Fibroblast of skin of right quadriceps (primary cell): ENCODE data around the gene CCDC148.
"Not testable (repeated sequence)": the region's sequence is repeated elsewhere in the genome, so short reads cannot be mapped to it uniquely, and the experiment has no call there.

ENCODE experiments used
- DNase-seq: peaks from one replicate; pipeline ENCODE4 v3.0.0-alpha.2; 2013

CCDC148 gene

GRCh38 chr2:158276619-158277471 lies 179.7 kb downstream of the CCDC148 start:
- DNase-seq, result no peak

- DNase-seq, result no peak
Observed at GRCh38 chr2:158273791-158274190, 182.8 kb downstream of the CCDC148 start.

- DNase-seq, result no peak
Observed at GRCh38 chr2:158270536-158270935, 186.0 kb downstream of the CCDC148 start.

- no peak for DNase-seq
Observed at GRCh38 chr2:158269143-158269542, 187.4 kb downstream of the CCDC148 start.

- no peak for DNase-seq
Observed at GRCh38 chr2:158266111-158266510, 190.4 kb downstream of the CCDC148 start.

- no peak for DNase-seq
Observed at GRCh38 chr2:158255257-158255656, 201.3 kb downstream of the CCDC148 start.

GRCh38 chr2:158253170-158253569 lies 203.4 kb downstream of the CCDC148 start:
- DNase-seq, result no peak

- DNase-seq, result no peak
Observed at GRCh38 chr2:158251356-158251755, 205.2 kb downstream of the CCDC148 start.

- no peak for DNase-seq
Observed at GRCh38 chr2:158243392-158243791, 213.2 kb downstream of the CCDC148 start.

GRCh38 chr2:158242280-158242679 lies 214.3 kb downstream of the CCDC148 start:
- DNase-seq, result no peak

GRCh38 chr2:158240975-158241374 lies 215.6 kb downstream of the CCDC148 start:
- no peak for DNase-seq

GRCh38 chr2:158239271-158239670 lies 217.3 kb downstream of the CCDC148 start:
- DNase-seq, result no peak

- DNase-seq, result no peak
Observed at GRCh38 chr2:158234497-158234896, 222.1 kb downstream of the CCDC148 start.

- no peak for DNase-seq
Observed at GRCh38 chr2:158232476-158232875, 224.1 kb downstream of the CCDC148 start.

- DNase-seq, result no peak
Observed at GRCh38 chr2:158228943-158229508, 227.5 kb downstream of the CCDC148 start.

- DNase-seq, result not testable (repeated sequence)
Observed at GRCh38 chr2:158223066-158223465, 233.5 kb downstream of the CCDC148 start.

- no peak for DNase-seq
Observed at GRCh38 chr2:158221063-158222020, 235.2 kb downstream of the CCDC148 start.

GRCh38 chr2:158217593-158217992 lies 239.0 kb downstream of the CCDC148 start:
- DNase-seq, result no peak

- no peak for DNase-seq
Observed at GRCh38 chr2:158214431-158214830, 242.1 kb downstream of the CCDC148 start.

GRCh38 chr2:158213773-158214172 lies 242.8 kb downstream of the CCDC148 start:
- DNase-seq, result no peak

- no peak for DNase-seq
Observed at GRCh38 chr2:158212301-158212700, 244.3 kb downstream of the CCDC148 start.

GRCh38 chr2:158211502-158211901 lies 245.1 kb downstream of the CCDC148 start:
- DNase-seq, result no peak

- no peak for DNase-seq
Observed at GRCh38 chr2:158207354-158207753, 249.2 kb downstream of the CCDC148 start.
